Urinary bladder (tissue), 4 donors: ENCODE measurements around the gene PTPN3. TPM values are rescaled to one million over a fixed set of nuclear protein-coding genes. Genes with fewer than 3 reads are reported as not detected.
"Not testable (repeated sequence)": the region's sequence is repeated elsewhere in the genome, so short reads cannot be mapped to it uniquely, and the experiment has no call there.

Source experiments
- DNase-seq: peaks from one replicate; pipeline ENCODE4 v3.0.0-alpha.2; 2015; ENCODE audit errors: extremely low spot score
- H3K27ac ChIP-seq: one replicate; pipeline ENCODE4 v1.5.1; 2013; ENCODE audit warnings: low read depth, mild to moderate bottlenecking, moderate library complexity
- H3K36me3 ChIP-seq: one replicate; pipeline ENCODE4 v1.6.1; 2013; ENCODE audit warnings: mild to moderate bottlenecking, moderate library complexity; ENCODE audit not compliant: insufficient read depth
- H3K4me1 ChIP-seq: one replicate; pipeline ENCODE4 v1.6.1; 2013; ENCODE audit warnings: mild to moderate bottlenecking, moderate library complexity; ENCODE audit not compliant: insufficient read depth
- H3K4me3 ChIP-seq: one replicate; pipeline ENCODE4 v1.5.1; 2013; ENCODE audit warnings: low read depth, low read length
- WGBS: extraction: QIAGEN DNeasy Blood & Tissue Kit; methylation state at CpG from one replicate; pipeline ENCODE4 v1.1.7; 2013; 5-methylcytosine and 5-hydroxymethylcytosine counted together
- polyA plus RNA-seq: library from polyadenylated mRNA; stranded (reverse); fragments of 200-250 nt; gene quantifications from one replicate; pipeline ENCODE4 v1.2.3, GENCODE V29; 2013
- total RNA-seq: library from RNA; depleted of rRNA; stranded (reverse); fragments of >200 nt; gene quantifications from one replicate; pipeline ENCODE4 v1.2.3, GENCODE V29; 2014
- donor health status: healthy with polysubstance abuse.
- donor health status: healthy.

PTPN3 gene
- total and polyA plus RNA-seq, 2 donors = 1.9 to 4.2 TPM

DNA sequence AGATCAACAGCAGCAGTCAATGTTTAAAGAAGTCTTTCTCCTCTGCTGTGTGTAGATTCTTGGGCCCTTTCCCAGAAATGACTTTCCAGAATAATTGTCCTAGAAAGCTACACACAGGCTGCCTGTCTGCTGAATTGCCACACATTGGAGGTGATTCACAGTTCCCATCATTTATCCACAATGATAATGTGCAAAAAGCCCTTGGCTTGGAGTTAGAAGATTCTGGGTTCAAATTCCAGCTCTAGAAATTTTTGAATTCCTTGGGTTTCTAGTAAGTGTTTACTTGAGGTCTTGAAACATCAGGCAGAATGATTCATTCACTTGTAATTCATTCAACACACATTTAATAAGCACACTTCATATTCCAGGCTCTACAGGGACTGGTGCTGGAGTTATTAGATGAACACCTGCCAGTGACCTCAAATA is 148.7 kb downstream of the PTPN3 start:
- no peak for DNase-seq
- Histone ChIP-seq H3K4me1 (no peaks in the 10 kb centered on the region), H3K4me3 (no peak overlapping the region), H3K27ac (no peak overlapping the region), H3K36me3 (no peaks in the 10 kb centered on the region)

DNA sequence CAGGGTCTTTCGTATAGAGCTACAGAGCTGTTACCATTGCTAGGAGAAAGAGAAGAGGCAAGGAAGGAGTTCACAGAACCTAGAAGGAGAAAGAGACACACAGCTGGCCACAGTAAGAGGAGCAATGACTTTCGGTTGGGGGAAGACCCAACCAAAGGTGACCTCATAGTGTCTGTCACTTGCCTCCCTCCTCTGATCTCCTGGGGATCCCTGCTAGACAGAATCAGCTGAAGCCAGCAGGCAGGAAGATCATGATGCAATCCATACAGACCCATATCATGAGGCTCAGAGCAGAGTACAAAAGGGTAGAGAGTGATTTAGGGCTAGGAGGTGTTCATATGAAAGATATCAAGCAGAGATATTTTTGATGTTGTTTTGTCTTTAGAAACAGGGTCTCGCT is 151.2 kb downstream of the PTPN3 start:
- H3K4me3 ChIP-seq = no peak overlapping the region
- WGBS = 79% methylated on average over 3 of the region's 3 CpGs
- no peak for DNase-seq
- H3K36me3 ChIP-seq = no peaks in the 10 kb centered on the region
- no peak overlapping the region for H3K27ac ChIP-seq
- H3K4me1 ChIP-seq = no peaks in the 10 kb centered on the region

DNA sequence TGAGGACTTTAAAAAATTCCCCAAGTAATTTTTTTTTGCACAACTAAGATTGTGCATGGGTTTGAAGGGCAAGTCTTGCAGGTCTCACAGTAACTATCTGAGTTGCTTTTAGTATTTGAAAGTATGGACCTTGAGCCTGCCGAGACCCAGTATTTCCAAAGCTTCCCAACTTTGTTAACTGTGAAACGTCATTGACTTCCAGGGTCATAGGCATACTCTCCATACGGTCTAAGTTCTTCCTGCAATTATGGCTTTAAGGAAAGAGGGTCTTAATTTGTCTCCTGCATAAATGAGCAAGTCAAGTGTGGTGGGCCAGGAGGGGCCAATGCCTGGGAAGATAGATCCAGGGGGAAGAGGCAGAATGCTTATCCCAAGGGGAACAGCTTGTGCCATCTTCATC is 153.2 kb downstream of the PTPN3 start:
- Histone ChIP-seq H3K27ac (no peak overlapping the region), H3K36me3 (no peaks in the 10 kb centered on the region), H3K4me3 (no peak overlapping the region), H3K4me1 (no peaks in the 10 kb centered on the region)
- 75% methylated on average over 3 of the region's 3 CpGs for WGBS
- DNase-seq = no peak

DNA sequence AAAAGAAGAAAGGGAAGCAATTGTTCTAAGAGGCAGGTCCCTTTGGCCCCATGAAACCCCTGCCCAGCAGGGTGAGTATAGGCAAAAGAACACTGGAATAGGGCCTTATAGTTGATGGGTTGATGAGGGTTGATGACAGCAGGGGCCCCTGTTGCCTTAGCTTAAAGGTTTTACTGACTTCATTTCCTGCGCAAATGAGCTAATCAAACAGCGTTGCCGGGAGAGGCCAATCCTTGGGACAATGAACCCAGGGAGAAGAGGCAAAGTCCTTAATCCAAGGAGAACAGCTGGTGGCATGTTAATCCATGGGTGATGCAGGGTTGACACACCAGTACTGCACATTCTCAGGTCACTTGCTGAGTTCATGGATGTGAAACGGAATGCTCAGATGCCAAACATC is 155.2 kb downstream of the PTPN3 start:
- DNase-seq = no peak
- no peak overlapping the region for H3K27ac ChIP-seq
- no peak overlapping the region for H3K4me3 ChIP-seq
- WGBS = 80% methylated on average over 4 of the region's 4 CpGs
- no peaks in the 10 kb centered on the region for H3K4me1 ChIP-seq
- H3K36me3 ChIP-seq = no peaks in the 10 kb centered on the region

DNA sequence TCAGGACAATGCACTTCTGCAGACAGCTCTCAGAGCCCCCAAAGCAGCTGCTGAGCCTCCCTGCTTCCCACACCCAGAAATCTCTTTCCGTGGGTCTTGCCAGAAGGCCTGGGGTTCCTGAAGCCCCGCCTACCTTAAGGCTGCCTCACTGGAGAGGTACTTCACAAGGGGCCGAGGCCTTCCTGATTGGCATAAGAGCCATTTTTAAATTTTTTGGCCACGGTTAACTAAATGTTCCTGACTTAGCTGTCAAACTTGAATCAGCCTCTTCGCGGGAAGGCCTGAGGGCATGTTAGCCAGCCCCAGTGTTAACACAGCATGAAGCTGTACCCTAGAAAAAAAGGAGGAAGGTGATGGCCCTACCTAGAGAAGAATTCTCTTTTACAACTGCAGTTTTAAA is 156.5 kb downstream of the PTPN3 start:
- DNase-seq = no peak
- H3K36me3 ChIP-seq = no peaks in the 10 kb centered on the region
- no peaks in the 10 kb centered on the region for H3K4me1 ChIP-seq
- H3K27ac ChIP-seq = no peak overlapping the region
- no peak overlapping the region for H3K4me3 ChIP-seq
- 48% methylated on average over 6 of the region's 6 CpGs for WGBS

DNA sequence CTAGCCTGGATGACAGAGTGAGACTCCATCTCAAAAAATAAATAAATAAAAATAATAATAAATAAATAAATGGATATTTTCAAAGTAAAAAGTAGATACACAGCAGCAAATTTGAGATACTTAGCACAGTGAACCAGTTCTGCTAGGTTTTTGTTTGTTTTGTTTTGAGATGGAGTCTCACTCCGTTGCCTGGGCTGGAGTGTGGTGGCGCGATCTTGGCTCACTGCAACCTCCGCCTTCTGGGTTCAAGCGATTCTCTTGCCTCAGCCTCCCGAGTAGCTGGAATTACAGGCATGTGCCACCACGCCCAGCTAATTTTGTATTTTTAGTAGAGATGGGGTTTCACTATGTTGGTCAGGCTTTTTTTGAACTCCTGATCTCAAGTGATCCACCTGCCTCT is 157.1 kb downstream of the PTPN3 start:
- not testable (repeated sequence) for H3K4me1 ChIP-seq, H3K4me3 ChIP-seq, H3K36me3 ChIP-seq, DNase-seq, H3K27ac ChIP-seq
- WGBS = 92% methylated on average over 7 of the region's 7 CpGs

DNA sequence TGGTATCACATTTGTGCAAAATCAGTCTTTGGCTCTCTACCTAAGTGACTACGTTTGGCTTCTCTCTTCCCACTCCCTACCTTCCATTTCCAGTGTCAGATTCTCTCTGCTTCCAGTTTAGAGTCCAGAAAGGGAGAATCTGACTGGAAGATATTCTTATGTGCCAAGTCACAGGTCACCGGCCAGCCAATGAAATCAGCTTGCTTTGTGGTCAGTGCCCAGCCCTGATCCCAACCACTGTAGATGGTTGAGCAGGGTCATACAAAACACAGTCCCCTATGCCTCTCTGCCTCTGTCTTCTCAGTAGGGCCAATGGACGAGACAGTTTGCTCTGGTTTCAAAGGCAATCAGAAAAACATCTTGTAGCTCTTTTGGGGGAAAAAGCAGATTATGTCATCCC is 161.7 kb downstream of the PTPN3 start:
- DNase-seq = no peak
- no peak overlapping the region for H3K27ac ChIP-seq
- no peaks in the 10 kb centered on the region for H3K36me3 ChIP-seq
- no peak overlapping the region for H3K4me3 ChIP-seq
- peaks cover 1% of the 10 kb centered on the region for H3K4me1 ChIP-seq
- WGBS = 81% methylated on average over 3 of the region's 3 CpGs

DNA sequence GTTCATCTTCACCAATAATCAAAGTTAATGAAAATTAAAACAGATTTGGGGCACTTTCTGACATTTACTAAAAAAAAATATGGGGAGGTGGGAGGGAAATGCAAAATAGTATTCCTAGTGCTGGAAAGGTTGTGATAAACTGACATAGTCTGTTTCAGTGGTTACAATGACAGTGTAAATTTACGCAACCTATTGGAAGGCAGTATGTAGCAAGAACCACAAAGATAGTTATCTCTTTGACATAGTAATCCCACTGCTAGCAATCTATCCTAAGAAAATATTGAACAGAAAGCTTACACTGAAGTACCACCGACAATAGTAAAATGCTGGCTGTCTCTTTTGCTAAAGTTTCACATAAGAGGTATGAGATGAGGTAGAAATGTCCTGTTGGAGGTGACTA is 162.2 kb downstream of the PTPN3 start:
- no peak overlapping the region for H3K4me3 ChIP-seq
- H3K4me1 ChIP-seq = peaks cover 1% of the 10 kb centered on the region
- no peak overlapping the region for H3K27ac ChIP-seq
- H3K36me3 ChIP-seq = no peaks in the 10 kb centered on the region
- no peak for DNase-seq
- 77% methylated on average over 2 of the region's 2 CpGs for WGBS

DNA sequence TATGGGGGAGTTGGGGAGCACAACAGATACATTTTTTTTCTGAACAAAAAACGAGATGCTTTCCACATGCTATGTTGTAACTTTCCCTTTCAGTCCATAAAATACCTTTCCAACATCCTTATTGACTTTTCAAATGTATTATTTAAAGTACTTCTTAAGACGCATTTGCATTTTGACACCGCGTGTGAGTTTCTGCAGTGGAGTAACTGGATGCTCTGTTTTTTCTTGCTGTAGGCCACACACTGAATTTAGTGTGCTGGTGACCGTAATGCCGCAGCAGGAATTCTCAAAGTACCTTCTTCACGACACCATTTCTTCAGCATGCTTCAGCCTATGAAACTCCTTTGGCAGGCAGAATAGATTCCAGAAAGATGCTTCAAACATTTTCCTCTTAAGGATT is 163.0 kb downstream of the PTPN3 start:
- no peak for DNase-seq
- H3K4me3 ChIP-seq = no peak overlapping the region
- no peak overlapping the region for H3K27ac ChIP-seq
- H3K4me1 ChIP-seq = peaks cover 1% of the 10 kb centered on the region
- WGBS = 70% methylated on average over 7 of the region's 7 CpGs
- H3K36me3 ChIP-seq = no peaks in the 10 kb centered on the region

DNA sequence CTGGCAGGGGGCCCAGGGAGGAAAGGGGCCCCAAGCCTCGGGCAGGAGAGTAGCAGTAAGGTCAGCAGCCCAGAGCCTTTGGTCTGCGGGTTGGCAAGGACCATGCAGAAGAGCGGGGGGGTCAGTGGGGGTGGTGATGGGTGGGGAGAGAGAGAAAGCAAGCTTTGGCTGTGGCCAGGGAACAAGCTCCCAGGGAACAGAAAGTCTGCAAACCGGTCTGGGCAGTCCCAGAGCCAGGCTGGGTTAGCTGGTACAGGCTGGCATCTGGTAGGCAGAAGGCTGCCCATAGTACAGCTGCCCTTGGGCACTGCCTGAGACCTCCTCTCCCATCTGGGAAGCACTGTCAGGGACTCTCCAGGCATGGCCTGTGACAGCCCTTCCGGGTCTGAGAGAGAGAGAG is 166.8 kb downstream of the PTPN3 start:
- Histone ChIP-seq H3K4me3 (no peak overlapping the region), H3K4me1 (peaks cover 1% of the 10 kb centered on the region), H3K36me3 (no peaks in the 10 kb centered on the region), H3K27ac (no peak overlapping the region)
- 44% methylated on average over 5 of the region's 5 CpGs for WGBS
- DNase-seq = no peak

DNA sequence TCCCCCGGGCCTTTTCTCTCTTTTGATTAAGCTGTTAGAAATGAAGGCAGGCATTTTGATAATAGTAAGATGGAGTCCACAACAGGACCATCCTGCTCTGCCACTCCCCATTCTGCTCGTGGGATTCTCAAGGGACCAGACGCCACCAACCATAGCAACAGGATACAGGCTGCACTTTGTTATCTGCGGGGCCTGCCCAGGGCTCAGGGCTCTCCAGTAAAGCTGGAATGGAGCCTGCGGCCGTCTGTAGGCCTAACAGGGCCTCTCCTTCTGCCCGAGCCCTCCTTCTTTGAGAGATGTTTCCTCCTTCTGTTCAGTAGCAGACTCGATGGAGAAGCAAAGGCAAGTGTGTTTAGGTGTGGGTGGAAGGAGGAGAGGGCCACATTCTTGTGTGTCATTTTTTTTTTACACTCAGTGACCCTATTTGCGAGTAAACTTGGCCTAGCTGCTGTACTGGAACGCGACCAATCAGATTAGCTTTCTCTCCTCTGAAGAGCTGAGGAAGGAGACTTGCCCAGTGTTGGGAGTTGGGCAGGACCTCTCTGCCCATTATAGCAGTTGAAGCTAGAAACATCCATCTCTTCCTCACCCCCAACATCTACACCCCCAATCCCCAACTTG is 168.4 kb downstream of the PTPN3 start:
- H3K36me3 ChIP-seq = no peaks in the 10 kb centered on the region
- peak overlapping the region; percentile 19 for H3K27ac ChIP-seq
- no peak for DNase-seq
- H3K4me1 ChIP-seq = no peaks in the 10 kb centered on the region
- no peak overlapping the region for H3K4me3 ChIP-seq
- WGBS = 43% methylated on average over 11 of the region's 11 CpGs

DNA sequence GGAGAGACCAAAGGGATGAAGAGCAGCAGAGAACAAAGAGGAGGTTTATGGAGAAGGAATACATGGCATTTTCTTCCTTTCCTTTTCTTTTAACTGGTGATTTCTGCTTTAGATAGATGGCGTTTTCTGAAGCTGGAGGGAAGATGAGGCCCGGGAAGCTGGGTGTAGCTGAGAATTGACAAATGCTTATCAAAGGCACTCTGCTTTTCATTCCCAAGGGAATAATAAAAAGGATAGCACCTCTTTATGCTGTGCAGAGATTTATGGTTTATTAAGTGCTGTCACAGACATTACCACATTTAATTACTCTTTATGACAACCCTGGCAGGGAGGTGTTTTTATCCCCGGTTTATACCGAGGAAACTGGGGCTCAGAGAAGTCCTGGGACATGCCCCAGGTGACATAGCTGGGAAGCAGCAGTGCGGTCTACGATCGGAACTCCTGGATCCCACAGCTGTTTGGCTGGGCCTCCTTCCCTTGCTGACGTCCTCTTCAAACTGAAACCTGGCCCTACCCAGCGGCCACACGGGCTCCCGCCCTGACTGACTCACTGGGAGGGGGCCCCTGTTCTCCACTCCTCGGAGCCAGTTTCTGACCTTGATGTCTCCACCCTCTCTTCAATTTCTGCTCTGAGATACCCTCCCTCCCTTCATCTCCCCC is 169.0 kb downstream of the PTPN3 start:
- Histone ChIP-seq H3K36me3 (no peaks in the 10 kb centered on the region), H3K4me1 (no peaks in the 10 kb centered on the region), H3K4me3 (no peak overlapping the region), H3K27ac (peak overlapping the region; percentile 18)
- DNase-seq = no peak
- WGBS = 42% methylated on average over 12 of the region's 12 CpGs
